Glomerular endothelial cell (primary cell): Measurements from ENCODE around the gene MANBA. TPM values are rescaled to one million over a fixed set of nuclear protein-coding genes. Genes with fewer than 3 reads are reported as not detected.

Source experiments
- DNase-seq: peaks from one replicate; pipeline ENCODE4 v3.0.0-alpha.2; 2011; ENCODE audit warnings: low read depth, low spot score; ENCODE audit errors: extremely low read depth
- total RNA-seq: library from RNA; depleted of rRNA; stranded (reverse); fragments of >200 nt; gene quantifications from 2 replicates; pipeline ENCODE4 v1.2.3, GENCODE V29; 2015

MANBA gene
- total RNA-seq, 1 donor from 2014 or later = 24.9 TPM

DNA sequence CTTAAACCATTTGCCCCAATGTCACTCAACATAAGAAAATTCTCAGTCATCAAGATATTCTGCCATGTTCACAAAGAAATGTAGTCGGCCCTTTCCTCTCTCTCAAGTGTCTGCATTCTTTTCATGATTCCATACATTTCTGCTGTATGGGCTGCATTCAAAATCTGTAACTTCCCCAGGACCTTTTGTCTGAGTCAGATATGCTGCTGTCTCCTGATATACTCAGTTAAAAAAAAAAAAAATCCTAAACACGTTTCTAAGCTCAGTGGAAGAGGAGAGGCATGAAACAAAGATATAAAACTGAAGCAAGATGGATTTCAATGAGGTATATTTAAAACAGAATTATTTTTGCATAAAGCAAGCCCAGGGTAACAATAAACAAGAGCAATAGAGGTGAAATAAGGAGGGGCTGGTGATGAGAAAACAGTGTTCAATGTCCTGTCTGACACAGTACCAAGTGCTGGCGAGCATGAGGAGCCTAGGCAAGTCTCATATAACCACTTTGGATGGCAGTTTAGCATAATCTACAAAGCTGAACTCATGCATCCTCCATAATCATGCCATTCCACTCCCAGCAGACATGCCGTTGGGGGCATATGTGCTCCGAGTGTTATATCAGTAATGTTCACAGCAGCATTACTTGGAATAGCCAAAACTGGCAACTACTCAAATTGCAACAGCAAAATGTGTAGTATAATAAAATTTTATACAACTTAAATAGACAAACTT is 76.7 kb downstream of the MANBA start:
- no peak for DNase-seq

DNA sequence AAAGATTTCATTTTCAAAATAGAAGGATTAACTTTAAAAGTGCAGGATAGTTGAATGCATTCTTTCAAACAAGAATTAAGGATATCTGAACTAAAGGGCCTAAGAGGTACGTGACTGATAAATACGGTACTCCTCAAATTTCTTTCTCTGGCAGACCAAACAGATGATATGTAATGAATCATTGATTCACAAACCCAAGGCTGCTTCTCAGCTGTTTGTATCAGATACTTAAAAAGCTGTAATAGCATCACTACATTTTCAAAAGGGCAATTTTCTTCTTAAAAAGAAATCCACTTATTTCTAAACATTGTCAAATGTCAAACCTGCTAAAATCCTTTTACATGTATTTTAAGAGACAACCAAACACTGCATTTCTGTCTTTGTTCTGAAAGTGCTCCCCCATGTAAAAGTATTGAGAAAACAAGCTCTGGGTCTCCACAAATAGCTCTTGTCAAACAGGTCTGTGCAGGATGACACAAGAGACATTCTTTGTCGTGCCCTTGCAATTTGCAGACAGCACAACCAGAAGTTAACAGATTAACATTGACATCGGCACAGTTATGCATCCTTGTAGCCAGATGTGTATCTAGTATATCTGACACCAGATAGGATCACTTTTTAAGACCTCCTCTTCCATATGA is 82.0 kb downstream of the MANBA start:
- no peak for DNase-seq

DNA sequence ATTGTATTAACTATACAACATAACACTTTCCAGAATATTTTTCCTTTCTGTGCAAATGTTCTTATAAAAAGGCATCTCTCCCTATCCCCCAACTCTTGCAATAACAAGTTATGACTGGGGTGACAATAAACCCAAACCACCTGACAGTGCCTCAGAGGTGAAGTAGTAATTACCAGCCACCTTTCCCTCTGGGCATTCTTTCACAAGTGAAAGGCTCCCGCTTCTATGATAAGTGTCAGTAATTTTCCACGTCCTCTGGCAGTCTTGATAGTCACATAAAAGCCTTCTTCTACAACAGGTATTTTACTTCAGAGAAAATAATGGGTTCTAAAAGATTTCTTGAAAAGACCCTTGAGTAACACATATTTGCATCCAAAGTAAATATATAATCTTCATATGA is 82.7 kb downstream of the MANBA start:
- no peak for DNase-seq

DNA sequence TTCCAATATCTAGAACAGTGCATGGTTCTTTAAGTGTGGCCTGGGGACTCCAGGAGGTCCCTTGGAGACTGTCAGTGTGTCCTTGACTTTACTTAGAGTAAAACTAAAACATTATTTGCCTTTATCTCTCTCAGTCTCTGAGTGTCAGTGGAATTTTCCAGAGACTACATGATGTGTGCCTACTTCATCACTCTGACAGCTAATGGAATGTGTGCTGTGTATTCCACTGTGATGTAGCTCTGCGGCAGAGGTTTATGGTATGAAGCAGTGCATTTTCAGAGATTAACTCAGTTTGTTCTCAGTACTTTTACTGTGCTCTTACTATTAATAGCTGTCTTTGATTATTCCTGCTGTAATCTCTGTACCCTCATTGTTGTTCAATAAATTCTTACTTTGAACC is 85.6 kb downstream of the MANBA start:
- DNase-seq = no peak

DNA sequence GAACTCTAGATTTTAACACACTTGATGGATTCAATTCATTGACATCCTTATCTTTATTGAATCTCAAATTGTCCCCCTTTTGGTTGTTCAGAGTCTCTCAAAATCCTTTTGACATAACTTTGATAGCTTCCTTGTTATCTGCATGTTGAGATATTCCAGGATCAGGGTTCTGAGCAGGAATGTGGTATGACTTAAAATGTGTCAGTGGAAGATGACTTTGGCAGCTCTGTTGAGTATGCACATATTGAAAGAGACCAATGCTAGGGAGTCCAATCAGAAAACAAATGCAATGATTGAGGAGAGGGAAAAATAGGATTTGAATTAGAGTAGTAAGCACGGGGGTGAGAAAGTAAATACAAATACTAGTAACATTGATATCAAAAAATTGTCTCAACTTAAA is 93.8 kb downstream of the MANBA start:
- no peak for DNase-seq

DNA sequence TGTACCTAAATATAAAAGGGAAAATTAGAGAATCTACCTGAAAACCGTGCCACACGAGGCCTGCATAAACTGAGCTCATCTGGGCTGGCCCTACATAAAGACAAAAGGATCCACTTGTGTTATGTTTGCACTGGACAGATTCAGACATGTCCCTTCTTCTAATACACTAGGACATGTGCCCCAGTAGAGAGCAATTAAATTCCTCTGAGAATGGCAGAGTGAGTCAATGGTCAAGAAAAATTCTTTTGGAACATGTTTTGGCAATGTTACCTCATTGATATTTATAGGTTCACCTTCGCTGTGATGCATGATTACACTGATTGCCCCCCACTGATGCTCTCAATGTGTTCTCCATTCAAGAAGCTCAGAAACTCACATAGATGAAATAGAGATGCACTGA is 95.2 kb downstream of the MANBA start:
- DNase-seq = no peak

DNA sequence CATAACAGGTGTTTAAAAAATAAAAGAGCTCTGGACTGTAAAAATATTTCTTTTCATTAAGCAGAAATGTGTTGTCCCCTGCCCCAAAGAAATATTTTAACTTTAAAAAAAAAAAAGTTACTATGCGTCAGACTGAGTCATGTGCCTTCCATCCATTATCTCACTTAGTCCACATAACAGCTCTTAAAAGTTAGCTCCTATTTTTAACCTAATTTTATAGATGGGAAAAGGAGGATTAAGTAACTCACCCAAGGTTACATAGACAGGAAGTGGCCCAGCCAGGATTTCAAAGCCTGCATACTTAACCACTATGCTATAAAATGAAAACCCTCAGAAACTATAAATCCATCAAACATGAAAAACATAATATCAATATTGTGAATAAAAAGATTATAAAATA is 97.7 kb downstream of the MANBA start:
- DNase-seq = no peak

DNA sequence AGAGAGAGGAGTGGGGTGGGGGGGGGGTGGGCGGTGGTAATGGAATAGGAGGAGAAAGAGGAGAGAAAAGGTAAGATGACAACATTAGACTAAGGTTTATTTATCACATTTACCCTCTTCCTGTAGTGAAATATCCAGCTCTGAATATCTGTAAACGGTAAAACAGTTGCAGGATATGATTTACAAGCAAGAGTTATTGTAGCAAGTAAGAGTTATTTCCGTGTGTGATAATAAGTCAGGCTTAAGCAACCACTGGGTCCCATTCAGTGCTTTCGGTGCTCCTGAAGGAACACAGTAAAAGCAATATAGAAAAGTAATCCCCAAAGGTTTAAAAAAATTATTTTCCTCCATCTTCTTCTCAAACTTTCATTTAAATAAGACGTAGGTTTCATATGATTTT is 103.6 kb downstream of the MANBA start:
- DNase-seq = no peak

DNA sequence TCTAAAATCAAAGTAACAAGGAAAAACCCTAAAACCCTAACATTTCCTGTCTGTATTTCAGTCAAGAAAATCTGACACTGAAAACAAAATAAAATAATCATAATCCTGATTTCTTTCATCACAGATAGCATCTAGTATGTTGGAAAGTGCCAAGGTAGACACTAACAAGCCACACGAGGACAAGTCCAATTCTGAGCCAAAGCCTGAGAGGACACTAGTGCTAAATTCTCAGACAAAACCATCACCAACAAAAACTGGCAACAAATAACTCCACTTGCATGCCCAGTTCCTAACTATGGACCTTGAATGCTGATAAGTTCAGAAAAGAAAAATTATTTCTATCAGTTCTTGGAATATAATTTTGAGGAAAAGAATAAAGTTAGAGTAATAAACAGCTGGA is 113.7 kb downstream of the MANBA start:
- no peak for DNase-seq

DNA sequence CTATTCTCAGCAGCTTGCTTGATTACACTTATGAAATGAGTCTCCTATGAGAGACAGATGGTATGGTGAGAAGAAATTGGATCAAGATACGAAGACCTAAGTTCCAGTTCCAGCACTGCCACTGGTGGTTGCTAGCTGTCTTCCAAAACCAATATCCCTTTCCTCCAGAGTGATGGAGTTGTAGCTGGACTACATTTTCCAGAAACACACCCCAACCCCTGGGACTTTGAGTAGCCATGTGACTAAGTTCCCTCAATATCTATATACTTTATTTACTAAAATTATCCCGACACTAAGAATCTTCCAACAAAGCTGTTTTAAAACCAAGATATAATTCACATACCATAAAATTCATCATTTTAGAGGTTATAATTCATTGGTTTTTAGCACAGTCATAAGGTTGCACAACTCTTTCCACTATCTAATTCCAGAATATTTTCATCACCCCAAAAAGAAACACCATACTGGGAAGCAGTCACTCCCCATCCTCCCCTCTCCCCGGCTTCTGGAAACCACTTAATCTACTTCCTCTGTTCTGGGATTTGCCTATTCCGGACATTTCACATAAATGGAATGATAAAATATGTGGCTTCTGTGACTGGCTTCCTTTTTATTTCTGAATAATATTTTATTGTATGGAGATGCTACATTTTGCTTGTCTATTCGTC is 118.0 kb downstream of the MANBA start:
- no peak for DNase-seq

DNA sequence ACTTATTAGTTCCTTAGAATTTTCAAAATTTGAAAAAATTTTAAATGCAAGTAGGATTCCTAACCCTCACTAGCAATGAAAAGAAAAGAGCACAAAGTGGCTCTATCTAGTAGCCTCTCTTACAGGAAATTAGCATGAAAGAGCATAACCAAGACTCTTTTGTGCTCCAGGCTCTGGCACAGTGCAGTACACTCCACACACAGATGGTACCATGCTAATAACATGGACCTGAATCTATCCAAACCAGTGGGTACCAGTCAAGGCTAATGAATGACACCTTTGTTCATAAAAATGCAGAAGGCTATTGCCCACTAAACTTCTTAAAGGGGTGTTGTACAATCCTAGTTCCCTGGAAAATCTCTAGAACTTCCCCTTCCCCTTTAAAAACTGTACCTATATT is 119.0 kb downstream of the MANBA start:
- DNase-seq = no peak

DNA sequence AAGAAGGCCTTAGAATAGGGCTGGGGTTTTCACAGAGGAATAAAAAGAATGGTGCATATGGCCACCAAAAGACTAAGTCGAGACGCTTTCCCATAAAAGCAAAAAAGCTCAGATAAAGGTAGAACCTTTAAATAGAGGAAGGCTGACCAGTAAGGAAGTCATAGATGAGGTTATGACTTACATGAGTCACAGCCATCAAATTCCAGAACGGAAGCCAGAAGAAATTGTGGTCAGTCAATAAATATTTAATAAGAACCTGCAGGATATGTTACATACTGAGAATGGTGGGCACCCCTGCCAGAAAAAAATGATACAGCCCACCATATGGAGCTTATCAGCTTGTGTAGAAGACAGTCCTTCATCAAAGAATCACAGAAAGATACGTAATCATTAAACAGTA is 120.1 kb downstream of the MANBA start:
- DNase-seq = no peak

DNA sequence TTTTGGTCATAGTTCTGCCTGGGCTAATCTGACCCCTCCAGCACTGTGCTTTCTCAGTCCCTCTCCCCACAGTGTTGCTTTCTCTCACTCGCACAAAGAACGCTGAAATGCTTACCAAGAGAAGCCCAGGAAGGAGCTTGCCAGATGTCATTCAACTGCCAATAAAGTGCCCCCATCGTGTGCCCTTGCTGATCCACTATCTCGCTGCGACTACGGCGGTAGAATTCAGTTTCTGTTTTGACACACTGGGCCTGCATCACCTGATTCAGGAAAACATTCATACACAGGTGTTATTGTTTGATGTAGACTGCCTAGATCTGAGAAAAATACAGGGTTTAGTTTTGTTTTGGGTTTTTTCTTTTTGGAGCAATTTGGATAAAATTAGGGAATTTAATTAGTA is 121.2 kb downstream of the MANBA start:
- DNase-seq = no peak

DNA sequence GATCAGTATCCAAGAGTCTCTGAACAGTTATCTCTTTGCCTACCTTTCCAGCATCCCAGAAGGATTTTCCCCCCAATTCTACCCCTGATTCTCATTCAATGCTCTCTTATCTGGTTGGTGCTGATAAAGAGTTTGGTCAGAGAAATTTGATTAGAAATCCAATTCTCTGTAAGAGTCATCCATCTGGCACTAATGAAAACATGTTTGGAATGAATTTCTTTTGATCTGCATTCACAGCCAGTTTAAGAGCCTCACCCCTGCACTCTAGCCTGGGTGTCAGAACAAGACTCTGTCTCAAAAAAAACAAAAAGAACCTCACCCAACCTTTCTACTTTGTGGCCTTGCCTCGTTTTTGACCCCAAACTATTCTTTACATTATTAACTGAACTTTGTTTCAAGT is 122.1 kb downstream of the MANBA start:
- no peak for DNase-seq

DNA sequence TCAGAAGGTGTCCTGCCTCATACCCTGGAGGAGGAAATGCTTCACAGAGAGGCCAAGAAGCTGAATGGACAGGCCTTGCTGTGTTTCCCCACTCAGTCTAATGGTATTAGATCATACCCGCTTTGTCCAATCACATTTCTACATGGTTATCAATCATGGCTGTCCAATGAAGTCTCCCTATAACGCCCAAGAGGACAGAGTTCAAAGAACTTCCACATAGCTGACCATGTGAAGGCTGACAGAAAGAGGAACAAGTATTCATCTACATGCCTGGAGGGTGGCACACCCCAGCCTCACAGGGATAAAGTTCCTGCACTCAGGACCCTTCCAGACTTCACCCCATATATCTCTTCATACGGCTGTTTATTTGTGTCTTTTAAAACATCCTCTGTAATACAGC is 123.4 kb downstream of the MANBA start:
- no peak for DNase-seq

DNA sequence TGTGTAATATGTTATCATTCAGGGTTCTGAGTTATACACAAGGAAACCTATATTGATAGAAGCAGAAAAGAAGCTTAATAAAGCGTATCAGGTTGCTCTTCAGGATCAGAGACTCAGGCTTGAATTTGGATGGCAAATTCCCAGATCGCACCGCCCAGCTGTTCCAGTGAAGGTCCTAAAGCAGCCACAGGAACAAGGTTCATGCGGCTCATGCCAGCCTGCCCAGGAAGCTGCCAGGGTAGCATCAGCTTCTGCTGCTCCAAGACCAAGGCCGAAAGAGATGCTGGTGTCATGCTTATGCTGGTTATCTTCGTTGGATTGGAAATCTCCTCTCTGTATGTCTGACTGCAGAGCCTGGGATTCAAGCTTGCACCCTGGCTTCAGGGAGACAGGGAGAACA is 127.7 kb downstream of the MANBA start:
- DNase-seq = no peak

DNA sequence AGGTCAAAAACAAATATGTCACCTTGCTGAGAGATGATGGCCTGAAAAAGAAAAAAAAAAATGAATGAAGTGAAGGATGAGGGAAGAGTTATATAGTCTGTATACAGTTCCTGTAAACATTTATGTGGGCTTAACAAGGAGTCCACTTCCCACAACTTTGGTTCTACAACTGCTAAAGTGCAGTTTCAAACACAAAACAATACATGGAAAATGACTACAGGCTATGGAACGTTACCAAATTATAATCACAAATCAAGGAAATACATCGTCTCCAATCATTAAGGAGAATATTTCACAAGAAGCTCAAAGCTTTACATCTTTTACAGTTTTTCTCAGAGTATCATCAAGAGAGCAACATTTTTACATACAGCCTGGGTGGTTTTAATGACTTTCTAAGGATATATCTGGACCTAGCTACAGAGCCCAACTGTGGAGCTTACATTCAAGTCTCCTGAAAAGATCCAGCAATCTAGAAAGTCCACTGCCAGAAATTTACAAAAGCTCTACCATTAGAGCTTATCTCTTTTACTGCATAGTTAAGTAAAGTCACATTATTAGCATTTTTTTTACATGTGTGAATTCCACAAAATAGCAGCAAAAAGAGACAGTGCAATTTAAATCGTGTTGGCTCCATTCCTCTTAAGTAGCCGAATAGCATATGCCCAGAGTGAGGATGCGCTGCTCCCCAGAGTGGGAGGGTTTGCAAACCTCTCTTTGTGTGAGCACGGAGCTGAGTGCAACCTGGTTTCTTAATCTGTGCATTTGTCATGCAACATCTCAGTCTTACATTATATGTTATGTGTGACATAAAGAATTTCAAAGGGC is 128.3 kb downstream of the MANBA start:
- no peak for DNase-seq

DNA sequence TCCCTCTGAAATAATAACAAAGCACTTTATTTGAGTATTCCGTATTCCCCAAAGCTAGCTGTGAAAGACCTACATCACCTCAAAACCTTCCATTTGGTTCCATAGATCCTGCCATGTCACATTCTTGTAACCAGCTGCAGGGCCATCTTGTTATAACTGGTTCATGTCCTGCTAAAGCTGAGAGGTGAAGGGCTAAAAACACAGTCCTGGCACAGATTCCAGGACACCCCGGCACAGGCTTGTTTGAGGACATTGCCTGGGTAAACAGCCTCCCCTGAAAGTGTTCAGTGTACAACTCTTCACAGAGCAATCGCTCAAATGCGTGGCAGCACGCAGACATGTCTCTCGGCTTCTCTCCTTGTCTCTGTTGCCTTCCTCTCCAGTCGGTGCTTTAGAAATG is 129.2 kb downstream of the MANBA start:
- DNase-seq = no peak

DNA sequence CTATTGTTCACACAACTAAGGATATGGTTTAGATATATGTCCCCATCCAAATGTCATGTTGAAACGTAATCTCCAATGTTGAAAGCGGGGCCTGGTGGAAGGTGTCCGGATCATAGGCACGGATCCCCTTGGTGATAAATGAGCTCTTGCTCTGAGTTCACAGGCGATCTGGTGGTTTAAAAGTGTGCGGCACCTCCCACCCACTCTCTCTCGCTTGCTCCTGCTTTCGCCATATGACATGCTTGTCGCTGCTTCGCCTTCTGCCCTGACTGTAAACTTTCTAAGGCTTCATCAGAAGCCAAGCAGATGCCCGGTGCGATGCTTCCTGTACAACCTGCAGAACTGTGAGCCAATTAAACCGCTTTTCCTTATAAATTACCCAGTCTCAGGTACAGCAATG is 131.1 kb downstream of the MANBA start:
- DNase-seq = no peak

DNA sequence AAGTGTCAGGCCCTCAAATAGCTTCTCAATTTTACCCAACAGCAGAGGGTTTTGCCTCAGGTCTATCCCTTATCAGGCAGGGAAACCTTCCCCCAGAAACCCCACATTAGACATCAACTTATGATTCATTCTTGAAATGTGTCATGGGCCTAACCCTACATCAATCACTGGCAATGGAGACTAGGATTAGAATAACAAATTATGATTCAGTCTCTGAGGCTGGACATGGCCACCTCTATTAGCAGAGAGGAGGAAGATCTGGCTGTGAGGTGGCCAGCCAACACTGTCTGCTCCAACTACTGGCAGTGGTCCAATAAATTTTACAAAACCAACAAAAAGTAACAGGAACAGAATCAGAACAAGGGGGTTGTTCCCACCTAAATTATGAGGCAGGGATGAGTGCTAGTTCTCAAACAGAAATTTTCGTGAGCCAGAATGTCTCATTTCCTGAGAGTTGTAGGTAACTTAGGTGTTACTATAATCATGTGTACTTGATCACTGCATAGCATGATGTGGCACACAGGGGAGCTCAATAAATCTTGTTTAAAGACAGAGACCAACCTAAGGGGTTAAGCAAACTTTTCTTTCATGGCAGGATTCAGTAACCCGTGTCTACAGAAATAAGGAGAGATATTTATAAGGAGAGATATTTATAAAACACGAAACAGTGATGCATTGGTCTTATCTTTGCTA is 132.8 kb downstream of the MANBA start:
- no peak for DNase-seq
